Measurements from ENCODE around the gene TMEM120B.
"Not testable (repeated sequence)": the region's sequence is repeated elsewhere in the genome, so short reads cannot be mapped to it uniquely, and the experiment has no call there.

The TMEM120B gene

GRCh38 chr12:121784460-121784859 lies 71.9 kb downstream of the TMEM120B start:
- peak; percentile 81 to 91 for DNase-seq (ENCODE audit: low read depth in 2 of 2)
- no peak for TF ChIP-seq CTCF (IDR thresholded peaks at IDR 0.05; ENCODE audit: low read depth, low read length)
- H3K4me3 ChIP-seq (replicated peaks in 1 of 2; ENCODE audit: low read depth in 2 of 2, low read length in 2 of 2) = no peak overlapping the region

- peak; percentile 79 to 95 for DNase-seq (ENCODE audit: low read depth in 2 of 2)
- no peak for TF ChIP-seq CTCF (IDR thresholded peaks at IDR 0.05; ENCODE audit: low read depth, low read length)
- H3K4me3 ChIP-seq (replicated peaks in 1 of 2; ENCODE audit: low read depth in 2 of 2, low read length in 2 of 2) = no peak overlapping the region
Observed at GRCh38 chr12:121786440-121786825, 73.9 kb downstream of the TMEM120B start.

- no peak for TF ChIP-seq CTCF (IDR thresholded peaks at IDR 0.05; ENCODE audit: low read depth, low read length)
- H3K4me3 ChIP-seq (replicated peaks in 1 of 2; ENCODE audit: low read depth in 2 of 2, low read length in 2 of 2) = no peak overlapping the region
- no peak for DNase-seq (ENCODE audit: low read depth in 2 of 2)
Observed at GRCh38 chr12:121787063-121788025, 74.8 kb downstream of the TMEM120B start.

GRCh38 chr12:121788176-121788818 lies 75.7 kb downstream of the TMEM120B start:
- no peak overlapping the region for H3K4me3 ChIP-seq (replicated peaks in 1 of 2; ENCODE audit: low read depth in 2 of 2, low read length in 2 of 2)

GRCh38 chr12:121789233-121789781 lies 76.8 kb downstream of the TMEM120B start:
- TF ChIP-seq CTCF (IDR thresholded peaks at IDR 0.05; ENCODE audit: low read depth, low read length) = no peak
- no peak overlapping the region for H3K4me3 ChIP-seq (replicated peaks in 1 of 2; ENCODE audit: low read depth in 2 of 2, low read length in 2 of 2)
- DNase-seq (ENCODE audit: low read depth in 2 of 2) = no peak

More at GRCh38 chr12:121788176-121788818, 75.7 kb downstream of the TMEM120B start:
- TF ChIP-seq CTCF (IDR thresholded peaks at IDR 0.05; ENCODE audit: low read depth, low read length) = no peak
- no peak for DNase-seq (ENCODE audit: low read depth in 2 of 2)

- no peak for TF ChIP-seq CTCF (IDR thresholded peaks at IDR 0.05; ENCODE audit: low read depth, low read length)
- no peak for DNase-seq (ENCODE audit: low read depth in 2 of 2)
- no peak overlapping the region for H3K4me3 ChIP-seq (replicated peaks in 1 of 2; ENCODE audit: low read depth in 2 of 2, low read length in 2 of 2)
Observed at GRCh38 chr12:121789800-121790728, 77.5 kb downstream of the TMEM120B start.

GRCh38 chr12:121790785-121791184 lies 78.2 kb downstream of the TMEM120B start:
- not testable (repeated sequence) for DNase-seq (ENCODE audit: low read depth in 2 of 2); H3K4me3 ChIP-seq (replicated peaks in 1 of 2; ENCODE audit: low read depth in 2 of 2, low read length in 2 of 2)
